Inflammatory macrophage treated with lipopolysaccharide for 4 hours (primary cell): ENCODE results near the gene CCDC33.
"Not testable (repeated sequence)": the region's sequence is repeated elsewhere in the genome, so short reads cannot be mapped to it uniquely, and the experiment has no call there.

ENCODE experiments used
- DNase-seq: peaks from one replicate; pipeline ENCODE4 v3.0.0-alpha.2; 2020

CCDC33 gene

DNA sequence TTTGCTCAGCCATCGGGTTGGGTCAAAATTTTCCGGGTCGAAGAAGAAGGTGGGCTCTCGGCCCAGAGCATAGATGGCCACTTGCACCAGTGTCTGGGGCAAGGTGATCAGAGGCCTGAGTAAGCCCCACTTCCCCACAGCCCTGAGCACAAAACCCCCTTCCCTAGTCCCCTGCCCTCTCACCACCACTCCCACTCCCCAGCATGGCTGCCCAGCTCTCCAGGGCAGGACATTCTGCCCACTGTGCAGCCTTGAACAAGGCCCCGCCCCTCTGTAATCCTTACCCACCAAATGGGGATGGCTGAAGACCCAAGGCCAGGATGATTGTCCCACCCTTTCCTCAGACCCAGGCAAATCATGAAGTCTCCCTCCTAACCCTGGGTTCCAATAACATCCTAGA lies 102.5 kb downstream of the CCDC33 start:
- DNase-seq: no peak

DNA sequence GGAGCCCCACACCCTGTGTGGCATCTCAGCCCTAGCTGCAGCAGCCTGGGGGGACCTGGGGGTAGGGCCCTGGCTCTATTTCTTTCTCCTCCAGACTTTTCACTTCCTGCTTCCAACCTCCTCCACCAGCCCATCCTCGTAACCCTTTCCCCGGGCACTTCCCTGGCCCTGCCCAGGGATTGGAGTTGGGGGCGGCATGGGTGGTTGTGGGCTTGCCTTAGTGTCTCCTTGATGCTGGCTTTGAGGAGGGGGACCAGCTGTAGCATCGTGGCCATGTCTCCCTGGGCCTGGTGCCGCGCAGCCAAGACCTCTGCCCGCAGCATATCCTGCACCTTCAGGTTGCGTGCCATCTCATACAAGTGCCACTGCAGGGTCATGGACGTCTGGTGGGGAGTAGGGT lies 103.2 kb downstream of the CCDC33 start:
- no peak for DNase-seq

DNA sequence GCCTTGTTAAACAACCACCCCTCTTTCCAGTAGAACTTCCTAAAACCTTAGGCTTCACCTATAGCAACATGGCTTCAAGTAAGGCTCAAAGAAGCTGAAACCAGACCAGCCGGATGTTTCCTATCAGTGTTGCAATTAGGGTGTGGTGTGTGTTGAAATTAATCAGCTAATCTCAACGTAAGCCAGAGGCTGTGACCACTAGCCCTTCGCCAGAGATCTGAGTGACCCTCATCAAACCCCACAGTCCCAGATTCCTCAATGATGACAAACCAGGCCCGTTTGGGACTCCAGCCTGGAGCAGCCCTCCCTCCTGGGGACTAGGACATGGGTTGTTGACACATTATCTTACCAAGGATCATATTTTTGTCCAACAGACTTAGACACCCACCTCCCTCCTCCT lies 104.0 kb downstream of the CCDC33 start:
- peak; percentile 17 for DNase-seq

DNA sequence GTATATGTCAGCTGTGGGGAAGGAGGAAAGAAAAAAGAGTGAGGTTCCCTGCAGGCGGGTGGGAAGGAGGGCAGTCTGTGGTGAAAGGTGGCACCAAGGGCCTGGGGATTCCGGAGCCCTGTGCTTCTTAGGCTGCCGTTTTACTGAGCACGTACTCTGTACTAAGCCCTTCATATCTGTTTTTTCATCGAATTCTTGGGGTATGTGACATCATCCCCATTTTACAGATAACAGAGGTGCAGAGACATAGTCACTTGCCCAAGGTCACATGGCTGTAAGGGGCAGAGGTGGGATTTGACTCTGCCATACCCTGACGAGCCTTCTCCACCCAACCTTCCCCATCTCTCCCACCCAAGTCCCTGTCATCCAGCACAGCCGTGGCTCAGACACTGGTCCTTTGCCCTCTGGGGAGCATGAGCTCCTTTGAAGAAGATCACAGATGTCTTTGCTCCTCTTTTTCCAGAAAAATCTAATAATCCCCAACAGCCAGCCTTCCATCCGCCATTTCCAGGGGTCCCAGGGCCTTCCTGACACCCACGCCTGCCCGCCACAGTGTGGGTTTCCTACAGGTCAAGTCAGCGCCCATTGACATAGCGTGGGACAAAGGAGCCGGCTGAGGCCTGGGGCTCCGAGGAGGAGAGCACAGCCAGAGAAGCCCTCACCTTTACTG lies 107.1 kb downstream of the CCDC33 start:
- DNase-seq: no peak

DNA sequence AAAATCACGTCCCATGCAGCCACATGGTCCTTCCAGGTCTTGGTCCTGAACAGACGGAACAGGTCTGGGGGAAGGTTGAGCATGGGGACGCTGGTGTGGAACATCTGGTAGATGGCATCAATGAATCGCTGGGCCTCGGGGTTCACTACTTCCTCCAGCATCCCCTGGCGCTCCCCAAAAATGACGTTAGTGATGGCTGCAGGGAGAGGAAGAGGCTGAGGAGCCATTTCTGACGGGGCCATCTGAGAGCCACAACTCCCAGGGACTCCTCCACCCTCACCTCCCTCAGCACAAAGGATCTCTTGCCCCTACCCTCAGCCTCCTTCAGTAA lies 107.6 kb downstream of the CCDC33 start:
- no peak for DNase-seq

DNA sequence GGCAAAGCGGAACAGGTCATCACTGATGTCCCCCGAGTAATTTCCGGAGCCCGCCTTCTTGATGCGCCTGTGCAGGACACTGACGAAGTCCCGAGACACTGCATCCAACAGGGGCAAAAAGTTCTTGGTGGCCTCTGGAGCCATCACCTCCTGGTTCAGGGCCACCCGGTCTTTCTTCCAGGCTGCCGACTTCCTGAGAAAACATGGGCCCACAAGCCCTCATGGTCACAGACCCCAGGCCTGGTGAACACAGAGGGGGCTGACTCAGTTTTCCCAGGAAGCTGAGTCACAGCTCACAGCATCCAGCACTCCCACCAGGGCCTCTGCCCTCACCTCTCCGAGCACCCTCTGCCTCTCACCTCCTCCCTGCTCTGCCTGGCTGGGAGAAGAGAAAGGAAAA lies 108.9 kb downstream of the CCDC33 start:
- DNase-seq: no peak

DNA sequence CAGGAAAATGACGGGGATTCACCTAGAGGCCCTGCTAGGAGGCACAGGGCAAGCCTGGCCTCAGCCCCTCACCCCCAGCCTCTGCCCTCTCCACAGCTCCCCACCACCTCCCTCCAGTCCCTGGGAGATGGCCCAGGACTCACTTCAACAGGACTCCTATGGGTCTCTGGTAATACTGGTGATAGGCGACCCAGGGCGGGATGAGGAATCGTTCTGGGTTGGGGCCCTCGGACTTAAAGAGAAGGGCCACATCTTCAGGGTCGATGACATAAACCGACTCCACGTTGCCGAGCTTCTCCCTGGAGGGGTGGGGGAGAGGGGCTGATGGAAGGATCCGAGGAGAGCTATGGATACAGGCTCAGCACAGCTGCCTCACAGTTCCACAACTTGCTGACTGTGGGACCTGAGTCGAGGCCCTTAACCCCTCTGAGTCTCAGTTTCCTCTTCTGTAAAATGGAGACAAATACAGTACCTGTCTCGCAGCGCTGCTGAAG lies 111.7 kb downstream of the CCDC33 start:
- no peak for DNase-seq

DNA sequence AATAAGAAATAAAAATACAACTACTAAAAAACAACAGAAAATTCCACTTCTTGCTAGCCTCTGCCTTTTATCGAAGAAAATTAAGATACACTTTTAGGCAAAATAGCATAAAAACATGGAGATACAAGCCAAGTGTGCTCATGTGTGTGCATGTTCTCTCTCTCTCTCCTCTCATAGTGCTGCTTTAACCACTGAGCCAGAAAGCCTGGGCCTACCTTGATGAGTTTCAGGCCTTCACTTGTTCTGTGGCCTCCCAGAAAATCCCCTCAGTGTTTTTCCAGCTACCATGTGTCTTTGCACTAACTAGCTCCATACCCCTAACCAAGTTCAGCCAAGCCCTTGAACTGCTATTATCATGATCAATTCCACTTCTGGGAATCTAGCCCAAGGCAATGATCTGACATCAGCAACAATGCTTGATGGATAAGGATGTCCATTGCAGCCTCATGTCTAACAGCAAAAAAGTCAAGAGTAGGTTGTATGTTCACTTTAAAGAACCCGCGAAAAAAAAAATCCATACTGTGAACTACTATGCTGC lies 113.2 kb downstream of the CCDC33 start:
- DNase-seq: no peak

DNA sequence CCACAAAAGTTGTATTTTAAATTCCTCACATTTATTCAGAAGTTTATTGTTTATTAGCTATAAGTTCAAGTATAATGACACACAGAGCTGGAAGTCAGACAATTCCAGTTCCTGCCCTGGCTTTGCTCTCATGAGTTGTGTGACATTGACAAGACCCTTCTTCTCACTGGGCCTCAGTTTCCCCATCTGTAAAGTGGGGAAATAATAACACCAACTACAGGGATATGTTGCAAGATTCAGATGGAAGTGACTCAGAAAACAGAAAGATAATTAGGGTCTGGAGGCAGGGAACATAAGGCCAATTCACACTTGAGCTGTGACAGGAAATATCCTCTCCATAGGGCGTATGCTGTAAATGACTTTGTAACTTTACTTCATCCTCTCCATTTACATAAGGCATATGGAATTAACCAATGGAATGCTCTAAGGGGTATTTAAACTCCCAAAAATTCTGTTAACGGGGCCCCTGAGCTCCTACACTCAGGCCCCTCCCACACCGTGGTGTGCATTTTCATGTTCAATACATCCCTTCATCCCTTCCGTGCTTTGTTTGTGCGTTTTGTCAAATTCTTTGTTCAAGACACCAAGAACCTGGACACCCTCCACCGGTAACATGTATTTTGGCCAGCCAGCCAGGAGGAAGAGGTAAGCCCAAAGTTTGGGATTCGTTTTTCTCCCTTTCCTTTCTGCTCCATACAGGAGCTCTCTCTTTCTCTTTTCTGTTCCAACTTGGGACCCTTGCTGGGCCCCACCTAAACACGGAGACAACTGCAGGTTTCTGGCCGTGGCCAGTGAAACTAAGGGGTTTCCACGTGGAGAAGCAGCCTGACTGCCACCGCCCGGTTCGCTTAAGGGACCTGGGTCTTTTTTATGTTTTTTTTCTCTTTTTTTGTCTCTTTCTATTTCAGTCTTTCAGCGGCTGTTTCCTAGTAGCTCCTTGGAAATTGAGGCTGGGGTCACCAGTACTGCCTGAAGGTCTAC lies 114.5 kb downstream of the CCDC33 start:
- DNase-seq: no peak

DNA sequence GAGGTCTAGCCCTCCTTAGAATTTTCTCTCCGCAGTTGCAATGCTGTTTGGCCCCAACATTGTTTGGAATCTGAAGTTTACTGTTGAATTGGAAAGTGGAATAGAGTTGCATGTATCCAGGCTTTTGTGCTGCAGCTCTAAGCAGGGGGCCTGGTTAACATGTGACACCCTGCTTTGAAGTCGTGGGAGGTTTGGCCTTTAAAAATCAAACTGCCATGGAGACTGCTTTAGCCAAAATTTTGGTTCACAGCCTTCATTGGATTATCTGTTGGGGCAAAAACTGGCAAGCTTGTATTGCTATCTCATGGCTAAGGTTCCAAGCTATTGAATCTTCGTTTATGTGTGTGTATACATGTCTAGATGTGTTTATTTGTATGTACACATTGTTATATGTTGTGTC lies 115.5 kb downstream of the CCDC33 start:
- no peak for DNase-seq

DNA sequence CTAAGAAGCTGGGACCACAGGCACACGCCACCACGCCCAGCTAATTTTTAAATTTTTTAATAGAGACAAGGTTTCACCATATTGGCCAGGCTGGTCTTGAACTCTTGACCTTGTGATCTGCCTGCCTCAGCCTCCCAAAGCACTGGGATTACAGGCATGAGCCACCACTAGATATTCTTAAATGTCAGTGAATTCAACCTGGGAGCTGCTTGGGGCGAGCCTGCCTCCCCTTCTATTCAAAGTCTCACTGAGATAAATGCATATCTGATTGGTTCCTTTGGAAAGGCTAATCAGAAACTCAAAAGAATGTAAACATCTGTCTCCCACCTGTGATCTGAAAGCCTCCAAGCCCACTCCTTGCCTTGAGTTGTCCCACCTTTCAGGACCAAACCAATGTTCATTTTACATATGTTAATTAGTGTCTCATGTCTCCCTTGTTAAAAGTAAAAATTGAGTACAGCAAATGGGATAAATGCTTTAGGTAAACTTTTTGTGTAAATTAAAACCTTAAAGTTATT lies 116.3 kb downstream of the CCDC33 start:
- DNase-seq: no peak

DNA sequence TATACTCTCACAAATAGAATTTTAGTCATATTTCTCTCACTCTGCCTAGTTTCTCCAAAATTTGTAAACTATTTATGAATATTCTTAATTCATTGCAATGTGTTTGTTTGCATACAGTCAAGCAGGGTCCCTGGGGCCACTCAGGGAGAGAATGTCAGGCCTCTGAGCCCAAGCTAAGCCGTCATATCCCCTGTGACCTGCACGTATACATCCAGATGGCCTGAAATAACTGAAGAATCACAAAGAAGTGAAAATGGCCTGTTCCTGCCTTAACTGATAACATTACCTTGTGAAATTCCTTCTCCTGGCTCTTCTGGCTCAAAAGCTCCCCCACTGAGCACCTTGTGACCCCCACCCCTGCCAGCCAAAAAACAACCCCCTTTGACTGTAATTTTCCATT lies 117.9 kb downstream of the CCDC33 start:
- DNase-seq: not testable (repeated sequence)

DNA sequence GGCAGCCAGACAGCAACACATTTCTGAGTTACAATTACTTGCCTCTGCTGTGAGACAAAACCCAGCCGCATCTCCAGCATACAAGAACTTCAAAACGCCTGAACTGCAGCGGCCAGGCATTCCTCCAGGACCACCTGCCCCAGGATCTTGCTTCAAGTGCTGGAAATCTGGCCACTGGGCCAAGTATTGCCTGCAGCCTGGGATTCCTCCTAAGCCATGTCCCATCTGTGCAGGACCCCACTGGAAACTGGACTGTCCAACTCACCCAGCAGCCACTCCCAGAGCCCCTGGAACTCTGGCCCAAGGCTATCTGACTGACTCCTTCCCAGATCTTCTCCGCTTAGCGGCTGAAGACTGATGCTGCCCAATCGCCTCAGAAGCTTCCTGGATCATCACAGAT lies 119.9 kb downstream of the CCDC33 start:
- DNase-seq: not testable (repeated sequence)

DNA sequence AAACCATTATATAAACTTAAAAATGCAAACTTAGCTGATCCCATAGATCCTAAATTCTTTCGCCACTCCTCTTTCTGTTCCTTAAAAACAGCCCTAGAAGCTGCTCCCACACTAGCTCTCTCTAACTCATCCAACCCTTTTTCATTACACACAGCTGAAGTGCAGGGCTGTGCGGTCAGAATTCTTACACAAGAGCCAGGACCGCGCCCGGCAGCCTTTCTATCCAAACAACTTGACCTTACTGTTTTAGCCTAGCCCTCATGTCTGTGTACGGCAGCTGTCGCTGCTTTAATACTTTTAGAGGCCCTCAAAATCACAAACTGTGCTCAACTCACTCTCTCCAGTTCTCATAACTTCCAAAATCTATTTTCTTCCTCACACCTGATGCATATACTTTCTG lies 121.4 kb downstream of the CCDC33 start:
- DNase-seq: peak; percentile 16

DNA sequence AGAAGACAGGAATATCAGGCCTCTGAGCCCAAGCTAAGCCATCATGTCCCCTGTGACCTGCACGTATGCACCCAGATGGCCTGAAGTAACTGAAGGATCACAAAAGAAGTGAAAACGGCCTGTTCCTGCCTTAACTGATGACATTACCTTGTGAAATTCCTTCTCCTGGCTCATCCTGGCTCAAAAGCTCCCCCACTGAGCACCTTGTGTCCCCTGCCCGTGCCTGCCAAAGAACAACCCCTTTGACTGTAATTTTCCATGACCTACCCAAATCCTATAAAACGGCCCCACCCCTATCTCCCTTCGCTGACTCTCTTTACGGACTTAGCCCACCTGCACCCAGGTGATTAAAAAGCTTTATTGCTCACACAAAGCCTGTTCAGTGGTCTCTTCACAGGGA lies 123.2 kb downstream of the CCDC33 start:
- DNase-seq: not testable (repeated sequence)

DNA sequence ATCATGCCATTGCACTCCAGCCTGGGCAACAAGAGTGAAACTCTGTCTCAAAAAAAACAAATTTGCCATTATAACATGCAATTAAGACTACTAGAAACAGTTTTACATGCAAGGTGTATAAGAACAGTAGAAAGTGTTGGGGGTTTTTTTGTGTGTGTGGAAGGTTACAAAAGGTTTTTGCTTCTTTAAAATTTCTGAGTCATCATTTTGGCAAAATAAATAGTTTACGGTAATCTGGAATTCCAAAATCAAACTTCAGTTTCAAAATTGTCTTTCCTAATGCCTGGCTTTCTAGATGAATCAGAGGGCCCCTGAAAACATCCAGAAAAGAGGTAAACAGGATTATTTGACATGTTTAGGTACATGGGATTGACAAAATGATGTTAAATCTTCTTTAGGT lies 124.7 kb downstream of the CCDC33 start:
- DNase-seq: not testable (repeated sequence)

DNA sequence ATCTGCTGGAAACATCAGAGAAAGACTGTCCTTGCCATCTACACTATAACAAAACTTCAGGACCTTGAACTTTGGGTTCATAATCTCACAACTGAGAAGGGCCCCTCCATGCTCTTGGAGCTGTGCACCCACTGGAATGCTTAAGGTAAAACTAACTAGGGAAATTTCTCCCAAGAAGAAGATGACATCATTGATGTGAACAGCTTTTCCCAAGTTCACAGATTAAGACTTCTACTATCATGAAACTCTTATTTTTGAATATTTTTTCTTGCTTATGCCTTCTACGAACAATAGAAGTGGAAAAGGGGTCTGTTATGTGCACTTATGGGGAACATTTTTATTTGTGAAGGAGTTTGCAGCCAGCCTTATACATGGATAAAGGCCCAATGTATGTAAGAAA lies 126.4 kb downstream of the CCDC33 start:
- no peak for DNase-seq

DNA sequence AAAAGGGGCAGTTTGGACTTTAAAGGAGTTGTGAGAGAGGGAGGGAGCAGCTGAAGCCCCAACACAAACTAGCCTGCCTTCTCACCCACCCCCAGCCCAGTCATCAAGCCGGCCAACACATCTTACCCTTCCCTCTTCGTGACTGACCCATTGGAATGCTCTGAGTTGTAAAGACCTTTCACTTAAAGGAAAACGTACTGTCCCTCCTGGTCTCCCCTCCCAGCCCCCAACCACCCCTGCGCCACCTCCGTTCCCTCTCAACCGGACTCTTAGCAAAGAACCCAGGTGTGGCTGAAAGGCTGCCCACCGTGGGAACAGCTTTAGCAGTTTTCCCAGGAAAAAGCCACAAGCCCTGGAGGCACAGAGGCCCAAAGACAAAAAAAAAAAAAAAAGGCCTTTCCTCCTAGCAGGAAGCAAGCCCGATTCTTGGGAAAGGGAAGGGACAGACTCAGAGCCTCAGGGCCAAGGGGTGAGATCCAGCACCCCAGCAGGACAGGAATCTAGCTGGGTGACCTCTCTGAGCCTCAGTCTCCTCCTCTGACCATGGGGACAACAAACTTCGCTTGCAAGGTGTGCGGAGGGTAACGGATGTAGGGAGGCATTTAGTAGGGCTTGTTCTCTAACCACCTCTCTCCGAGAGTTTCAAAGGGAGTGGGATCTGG lies 128.9 kb downstream of the CCDC33 start:
- DNase-seq: no peak

DNA sequence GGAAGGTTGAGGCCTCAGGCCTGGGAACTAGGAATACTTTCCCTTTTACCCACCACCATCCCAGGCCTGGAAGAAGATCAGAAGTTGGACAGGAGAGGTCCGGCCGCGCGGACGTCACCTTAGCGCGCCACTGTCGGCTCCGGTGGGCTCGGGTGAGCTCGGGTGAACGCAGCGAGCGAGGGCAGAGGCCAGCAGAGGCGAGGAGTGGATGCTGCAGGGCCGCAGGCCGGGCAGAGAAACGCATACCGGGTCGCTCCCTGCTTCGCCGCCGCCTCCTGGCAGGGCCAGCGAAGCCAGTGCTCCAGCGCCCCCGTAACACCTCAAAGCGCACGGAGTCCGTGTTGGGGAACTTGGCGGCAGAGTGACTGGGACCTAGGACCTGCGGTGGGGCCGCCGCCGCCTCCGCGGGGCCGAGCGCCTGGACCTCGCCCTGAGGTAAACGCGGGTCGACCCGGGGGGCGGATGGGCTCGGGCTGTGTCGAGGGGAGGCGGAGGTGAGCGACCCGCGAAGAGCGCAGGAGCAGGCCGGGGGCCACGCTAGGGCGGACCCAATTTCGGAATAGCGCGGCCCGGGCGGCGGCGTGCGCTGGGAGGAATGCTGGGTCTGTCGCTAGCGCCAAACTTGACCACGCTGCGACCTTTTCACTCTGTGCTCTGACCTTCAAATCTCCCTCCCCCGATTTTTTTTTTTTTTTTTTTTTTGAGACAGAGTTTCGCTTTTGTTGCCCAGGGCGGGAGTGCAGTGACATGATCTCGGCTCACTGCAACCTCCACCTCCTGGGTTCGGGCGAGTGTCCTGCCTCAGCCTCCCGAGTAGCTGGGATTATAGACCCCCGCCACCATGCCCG lies 129.7 kb downstream of the CCDC33 start:
- peak; percentile 21 for DNase-seq

DNA sequence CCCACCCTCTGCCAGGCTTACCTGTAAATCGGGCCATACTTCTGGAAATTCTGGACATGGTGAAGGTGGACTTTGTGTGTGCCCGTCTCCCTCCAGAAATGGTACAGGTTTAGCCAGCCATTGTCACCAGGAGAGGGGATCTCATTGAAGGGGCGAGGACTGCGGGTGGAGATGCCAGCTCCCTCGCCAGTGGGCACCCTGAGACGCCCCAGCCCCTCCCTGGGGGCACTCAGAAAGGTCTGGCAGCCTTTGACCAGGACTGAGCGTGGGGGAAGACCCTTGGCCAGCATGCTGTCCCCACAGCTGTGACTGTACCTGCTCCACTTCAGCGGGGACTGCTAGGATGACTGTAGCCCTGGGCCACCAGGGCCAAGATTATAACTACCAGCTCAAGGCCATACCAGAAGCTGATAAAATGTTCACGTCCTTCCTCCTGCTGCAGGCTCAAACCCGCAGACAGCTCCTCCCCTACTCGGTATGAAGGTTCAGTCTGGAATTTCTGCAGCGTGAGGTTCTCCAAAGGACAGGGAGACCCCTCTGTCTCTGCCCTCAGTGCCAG lies 131.2 kb downstream of the CCDC33 start, which contains the start of gene CYP11A1:
TSS of gene CYP11A1 (minus strand) at position 351 of the 559 bp plus-strand sequence. CDS start at position 290, 61 bp downstream.
- DNase-seq: no peak

DNA sequence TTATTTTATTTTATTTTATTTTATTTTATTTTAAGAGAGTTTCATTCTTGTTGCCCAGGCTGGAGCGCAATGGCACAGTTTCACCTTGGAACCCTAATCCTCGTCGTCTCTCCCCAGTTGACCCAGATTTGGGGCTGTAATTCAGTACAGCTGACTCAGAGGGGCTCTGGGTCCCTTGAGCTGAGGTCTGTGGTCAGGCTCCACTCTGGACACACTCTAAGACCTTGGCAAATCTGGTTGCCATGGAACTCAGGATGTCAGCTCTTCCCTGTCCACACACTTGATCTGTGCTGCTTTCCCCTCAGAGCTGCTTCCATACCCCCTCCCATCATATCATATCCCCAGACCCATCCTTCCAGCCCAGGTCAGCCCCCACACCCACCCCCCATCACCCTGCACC lies 132.0 kb downstream of the CCDC33 start:
- no peak for DNase-seq
